ENCODE measurements around the gene GAN.

GAN gene

DNA sequence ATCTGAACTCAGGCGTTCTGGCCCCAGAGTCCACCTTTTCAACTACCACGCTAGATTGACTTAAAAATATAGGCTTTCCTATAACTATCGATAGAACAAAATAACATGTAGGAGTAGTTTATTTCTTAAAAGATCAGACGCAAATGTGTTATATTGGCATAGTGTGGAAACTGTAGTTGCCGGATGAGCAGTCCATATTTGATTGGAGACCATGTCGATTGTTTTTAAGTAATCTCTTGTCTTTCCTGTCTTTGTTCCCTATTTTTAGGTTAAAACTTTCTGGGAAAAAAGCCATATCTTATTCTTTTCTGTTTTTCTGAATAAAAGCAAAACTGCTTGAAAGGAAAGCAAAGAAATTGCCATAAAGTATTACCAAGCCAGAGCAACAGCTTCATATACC lies 53.1 kb downstream of the GAN start:
- Histone ChIP-seq H3K9me3 (ENCODE audit: control insufficient read depth, insufficient read depth, low read length) (no peaks in the 10 kb centered on the region), H3K9me2 (replicated peaks; ENCODE audit: control insufficient read depth, low read length) (no peaks in the 10 kb centered on the region), H3F3A (ENCODE audit: control insufficient read depth, insufficient read depth) (no peaks in the 10 kb centered on the region), H4K20me1 (ENCODE audit: control insufficient read depth, insufficient read depth, low read depth, low read length) (0 out of 2 replicates have a peak, but pooled peaks cover 4% of the 10 kb centered on the region), H3K4me1 (ENCODE audit: control insufficient read depth, low read length) (peaks cover 4% of the 10 kb centered on the region; the same call in 1 of the 2 replicates), H3K27ac (ENCODE audit: low read depth, low read length) (no peak overlapping the region), H3K4me3 (ENCODE audit: low read length) (no peak overlapping the region), H3K4me2 (ENCODE audit: low read length) (no peak overlapping the region), H3K27me3 (ENCODE audit: control insufficient read depth, low read length) (no peaks in the 10 kb centered on the region), H3K36me3 (ENCODE audit: control insufficient read depth, low read length) (peaks cover 36% of the 10 kb centered on the region), H3K79me2 (ENCODE audit: control insufficient read depth, low read length) (no peaks in the 10 kb centered on the region)
- no peak for TF ChIP-seq EZH2phosphoT487 (IDR thresholded peaks at IDR 0.05; ENCODE audit: borderline replicate concordance, low read length)
- TF ChIP-seq, protein P1, sequence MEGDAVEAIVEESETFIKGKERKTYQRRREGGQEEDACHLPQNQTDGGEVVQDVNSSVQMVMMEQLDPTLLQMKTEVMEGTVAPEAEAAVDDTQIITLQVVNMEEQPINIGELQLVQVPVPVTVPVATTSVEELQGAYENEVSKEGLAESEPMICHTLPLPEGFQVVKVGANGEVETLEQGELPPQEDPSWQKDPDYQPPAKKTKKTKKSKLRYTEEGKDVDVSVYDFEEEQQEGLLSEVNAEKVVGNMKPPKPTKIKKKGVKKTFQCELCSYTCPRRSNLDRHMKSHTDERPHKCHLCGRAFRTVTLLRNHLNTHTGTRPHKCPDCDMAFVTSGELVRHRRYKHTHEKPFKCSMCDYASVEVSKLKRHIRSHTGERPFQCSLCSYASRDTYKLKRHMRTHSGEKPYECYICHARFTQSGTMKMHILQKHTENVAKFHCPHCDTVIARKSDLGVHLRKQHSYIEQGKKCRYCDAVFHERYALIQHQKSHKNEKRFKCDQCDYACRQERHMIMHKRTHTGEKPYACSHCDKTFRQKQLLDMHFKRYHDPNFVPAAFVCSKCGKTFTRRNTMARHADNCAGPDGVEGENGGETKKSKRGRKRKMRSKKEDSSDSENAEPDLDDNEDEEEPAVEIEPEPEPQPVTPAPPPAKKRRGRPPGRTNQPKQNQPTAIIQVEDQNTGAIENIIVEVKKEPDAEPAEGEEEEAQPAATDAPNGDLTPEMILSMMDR (IDR thresholded peaks at IDR 0.05; ENCODE audit: low read depth, low read length, poor library complexity, severe bottlenecking) = no peak

DNA sequence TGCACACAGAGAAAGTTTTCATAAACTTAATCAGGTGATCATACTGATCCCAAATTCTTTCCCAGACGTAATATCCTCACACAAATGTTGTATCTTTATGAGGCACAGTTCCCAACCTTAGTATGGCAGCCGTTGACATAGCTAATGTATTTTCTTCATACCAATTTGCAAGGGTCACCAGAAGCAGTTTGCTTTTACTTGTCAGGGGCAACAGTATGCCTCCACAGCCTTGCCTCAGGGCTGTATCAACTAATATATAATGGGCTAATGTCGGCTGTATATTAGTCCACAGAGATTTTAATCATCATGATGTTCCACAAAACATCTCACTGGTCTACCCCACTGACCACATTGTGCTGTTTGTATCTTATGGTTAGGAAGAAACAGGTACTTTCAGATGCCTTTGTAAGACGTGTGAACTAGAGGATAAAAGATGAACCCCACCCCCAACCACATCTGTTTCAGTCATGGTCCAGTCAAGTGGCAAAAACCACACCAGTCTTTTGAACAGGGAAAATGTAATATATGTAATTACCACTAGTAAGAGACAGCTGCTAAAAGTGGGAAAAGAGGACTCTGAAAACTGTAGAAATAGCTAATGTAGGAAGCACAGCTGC lies 55.2 kb downstream of the GAN start:
- peaks cover 30% of the 10 kb centered on the region for H3K36me3 ChIP-seq (ENCODE audit: control insufficient read depth, low read length)
- H3K79me2 ChIP-seq (ENCODE audit: control insufficient read depth, low read length) = no peaks in the 10 kb centered on the region
- no peak overlapping the region for H3K4me2 ChIP-seq (ENCODE audit: low read length)
- H3K27me3 ChIP-seq (ENCODE audit: control insufficient read depth, low read length) = no peaks in the 10 kb centered on the region
- no peak overlapping the region for H3K4me3 ChIP-seq (ENCODE audit: low read length)
- 0 out of 2 replicates have a peak, but pooled peaks cover 4% of the 10 kb centered on the region for H4K20me1 ChIP-seq (ENCODE audit: control insufficient read depth, insufficient read depth, low read depth, low read length)
- TF ChIP-seq, protein P1 (IDR thresholded peaks at IDR 0.05; ENCODE audit: low read depth, low read length, poor library complexity, severe bottlenecking) = no peak
- TF ChIP-seq EZH2phosphoT487 (IDR thresholded peaks at IDR 0.05; ENCODE audit: borderline replicate concordance, low read length) = no peak
- peaks cover 4% of the 10 kb centered on the region; the same call in 1 of the 2 replicates for H3K4me1 ChIP-seq (ENCODE audit: control insufficient read depth, low read length)
- H3K27ac ChIP-seq (ENCODE audit: low read depth, low read length) = no peak overlapping the region
- H3F3A ChIP-seq (ENCODE audit: control insufficient read depth, insufficient read depth) = no peaks in the 10 kb centered on the region
- H3K9me2 ChIP-seq (replicated peaks; ENCODE audit: control insufficient read depth, low read length) = no peaks in the 10 kb centered on the region
- H3K9me3 ChIP-seq (ENCODE audit: control insufficient read depth, insufficient read depth, low read length) = no peaks in the 10 kb centered on the region

DNA sequence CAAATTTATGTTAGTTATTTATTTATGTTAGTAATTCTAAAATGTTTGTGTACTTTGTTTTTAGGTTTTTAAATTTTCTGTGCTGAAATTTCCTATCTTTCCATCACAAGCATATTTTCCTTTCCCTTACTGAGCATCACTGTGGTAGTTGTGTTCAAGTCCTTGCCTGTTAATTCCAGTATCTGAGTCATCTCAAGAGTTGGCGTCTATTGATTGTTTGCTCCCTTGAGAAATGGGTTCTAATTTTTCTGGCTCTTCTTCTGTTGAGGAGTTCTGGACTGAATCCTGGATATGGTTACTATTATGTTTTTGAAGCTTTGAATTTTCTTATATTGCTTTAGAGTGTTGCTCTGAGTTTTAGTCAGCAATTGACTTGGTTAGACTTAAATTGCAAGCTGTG lies 56.3 kb downstream of the GAN start:
- no peaks in the 10 kb centered on the region for H3K9me3 ChIP-seq (ENCODE audit: control insufficient read depth, insufficient read depth, low read length)
- H3K79me2 ChIP-seq (ENCODE audit: control insufficient read depth, low read length) = no peaks in the 10 kb centered on the region
- H3K36me3 ChIP-seq (ENCODE audit: control insufficient read depth, low read length) = peaks cover 24% of the 10 kb centered on the region
- H4K20me1 ChIP-seq (ENCODE audit: control insufficient read depth, insufficient read depth, low read depth, low read length) = 0 out of 2 replicates have a peak, but pooled peaks cover 4% of the 10 kb centered on the region
- no peak overlapping the region for H3K27ac ChIP-seq (ENCODE audit: low read depth, low read length)
- no peaks in the 10 kb centered on the region for H3K9me2 ChIP-seq (replicated peaks; ENCODE audit: control insufficient read depth, low read length)
- H3F3A ChIP-seq (ENCODE audit: control insufficient read depth, insufficient read depth) = no peaks in the 10 kb centered on the region
- TF ChIP-seq EZH2phosphoT487 (IDR thresholded peaks at IDR 0.05; ENCODE audit: borderline replicate concordance, low read length) = no peak
- TF ChIP-seq, protein P1 (IDR thresholded peaks at IDR 0.05; ENCODE audit: low read depth, low read length, poor library complexity, severe bottlenecking) = no peak
- H3K4me1 ChIP-seq (ENCODE audit: control insufficient read depth, low read length) = peaks cover 4% of the 10 kb centered on the region; the same call in 1 of the 2 replicates
- H3K4me2 ChIP-seq (ENCODE audit: low read length) = no peak overlapping the region
- H3K27me3 ChIP-seq (ENCODE audit: control insufficient read depth, low read length) = no peaks in the 10 kb centered on the region
- no peak overlapping the region for H3K4me3 ChIP-seq (ENCODE audit: low read length)
